IPS-15b (cell line): Measurements from ENCODE around the gene CCL16.

Source experiments
- H3K27me3 ChIP-seq: one replicate; pipeline ENCODE4 v1.6.1; 2013; ENCODE audit warnings: low read length; ENCODE audit not compliant: control insufficient read depth, insufficient read depth
- H3K36me3 ChIP-seq: one replicate; pipeline ENCODE4 v1.6.1; 2013; ENCODE audit warnings: low read length; ENCODE audit not compliant: control insufficient read depth, insufficient read depth
- H3K4me1 ChIP-seq: one replicate; pipeline ENCODE4 v1.6.1; 2013; ENCODE audit warnings: mild to moderate bottlenecking, low read length; ENCODE audit not compliant: control insufficient read depth, insufficient read depth
- H3K4me3 ChIP-seq: one replicate; pipeline ENCODE4 v1.5.1; 2013; ENCODE audit warnings: low read depth, low read length
- H3K9ac ChIP-seq: one replicate; pipeline ENCODE4 v1.6.1; 2013; ENCODE audit warnings: low read depth, mild to moderate bottlenecking, low read length
- H3K9me3 ChIP-seq: one replicate; pipeline ENCODE4 v1.6.1; 2013; ENCODE audit warnings: mild to moderate bottlenecking, low read length; ENCODE audit not compliant: control insufficient read depth, insufficient read depth

Gene CCL16

GRCh38 chr17:35931794-35932425, 49.4 kb downstream of the CCL16 start:
- Histone ChIP-seq H3K9me3 (no peaks in the 10 kb centered on the region), H3K36me3 (no peaks in the 10 kb centered on the region), H3K4me3 (no peak overlapping the region), H3K27me3 (peaks cover 6% of the 10 kb centered on the region), H3K4me1 (peaks cover 6% of the 10 kb centered on the region), H3K9ac (no peak overlapping the region)

- H3K9me3 ChIP-seq: no peaks in the 10 kb centered on the region
- H3K9ac ChIP-seq: no peak within 1 kb of the TSS
- peaks cover 6% of the 10 kb centered on the region for H3K27me3 ChIP-seq
- peaks cover 6% of the 10 kb centered on the region for H3K4me1 ChIP-seq
- peak within 1 kb of the TSS; percentile 90 for H3K4me3 ChIP-seq
- no peaks in the 10 kb centered on the region for H3K36me3 ChIP-seq
These were observed 50.9 kb downstream of the CCL16 start, which contains the start of gene RDM1 for GRCh38 chr17:35930211-35931065. RDM1 (minus strand) TSS chr17:35930773; CDS start chr17:35930727, 46 bp downstream.

GRCh38 chr17:35927714-35928113, 53.6 kb downstream of the CCL16 start:
- Histone ChIP-seq H3K9ac (no peak overlapping the region), H3K4me3 (no peak overlapping the region), H3K9me3 (no peaks in the 10 kb centered on the region), H3K27me3 (peaks cover 6% of the 10 kb centered on the region), H3K4me1 (peaks cover 6% of the 10 kb centered on the region), H3K36me3 (no peaks in the 10 kb centered on the region)
